HG02610 (cell line): Measurements from ENCODE around the gene BMI1.

Experiments
- ATAC-seq: cut with Tn5 transposase; IDR thresholded peaks from one replicate; pipeline ENCODE4 v1.9.1; 2021; ENCODE audit warnings: mild to moderate bottlenecking, moderate library complexity; ENCODE audit not compliant: unreplicated experiment

The BMI1 gene

DNA sequence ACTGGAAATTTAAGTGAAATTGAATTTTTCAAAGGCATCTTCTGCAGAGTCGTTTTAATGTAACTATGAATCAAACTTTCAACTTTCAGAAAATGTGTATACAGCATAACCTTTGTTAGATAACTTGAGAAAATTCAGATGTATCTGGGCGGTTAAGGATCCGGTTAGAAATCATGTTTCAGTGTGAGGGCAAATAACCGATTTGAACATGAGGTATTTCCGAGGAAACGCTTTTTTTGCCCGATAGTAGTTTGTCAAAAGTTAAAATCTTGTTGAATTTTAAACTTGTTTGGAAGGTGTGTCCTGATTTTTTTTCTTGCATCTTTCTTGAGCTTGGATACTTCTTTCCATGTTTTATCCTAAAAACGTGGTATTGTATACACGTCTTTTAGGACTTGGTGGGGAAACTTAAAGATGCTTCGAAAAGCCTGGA, 1.3 kb upstream of the BMI1 start:
- ATAC-seq, result no peak

- ATAC-seq, result no peak
Measured at GRCh38 chr10:22319980-22320558, 830 bp upstream of the BMI1 start.

DNA sequence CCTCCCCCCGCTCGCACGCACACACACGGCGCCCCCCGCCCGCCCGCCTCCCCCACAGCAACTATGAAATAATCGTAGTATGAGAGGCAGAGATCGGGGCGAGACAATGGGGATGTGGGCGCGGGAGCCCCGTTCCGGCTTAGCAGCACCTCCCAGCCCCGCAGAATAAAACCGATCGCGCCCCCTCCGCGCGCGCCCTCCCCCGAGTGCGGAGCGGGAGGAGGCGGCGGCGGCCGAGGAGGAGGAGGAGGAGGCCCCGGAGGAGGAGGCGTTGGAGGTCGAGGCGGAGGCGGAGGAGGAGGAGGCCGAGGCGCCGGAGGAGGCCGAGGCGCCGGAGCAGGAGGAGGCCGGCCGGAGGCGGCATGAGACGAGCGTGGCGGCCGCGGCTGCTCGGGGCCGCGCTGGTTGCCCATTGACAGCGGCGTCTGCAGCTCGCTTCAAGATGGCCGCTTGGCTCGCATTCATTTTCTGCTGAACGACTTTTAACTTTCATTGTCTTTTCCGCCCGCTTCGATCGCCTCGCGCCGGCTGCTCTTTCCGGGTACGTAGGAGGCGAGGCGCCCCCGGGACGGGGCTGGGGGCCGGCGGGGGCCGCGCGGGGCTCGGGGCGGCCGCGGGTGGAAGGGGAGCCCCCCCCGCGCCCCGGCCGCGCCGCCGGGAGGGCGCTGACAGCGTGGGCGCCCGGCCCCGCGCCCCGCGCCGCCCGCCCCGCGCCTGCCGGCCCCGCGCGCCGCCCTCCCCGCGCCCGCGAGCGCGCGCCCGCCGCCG, 441 bp downstream of the BMI1 start:
- ATAC-seq, result peak; percentile 19

DNA sequence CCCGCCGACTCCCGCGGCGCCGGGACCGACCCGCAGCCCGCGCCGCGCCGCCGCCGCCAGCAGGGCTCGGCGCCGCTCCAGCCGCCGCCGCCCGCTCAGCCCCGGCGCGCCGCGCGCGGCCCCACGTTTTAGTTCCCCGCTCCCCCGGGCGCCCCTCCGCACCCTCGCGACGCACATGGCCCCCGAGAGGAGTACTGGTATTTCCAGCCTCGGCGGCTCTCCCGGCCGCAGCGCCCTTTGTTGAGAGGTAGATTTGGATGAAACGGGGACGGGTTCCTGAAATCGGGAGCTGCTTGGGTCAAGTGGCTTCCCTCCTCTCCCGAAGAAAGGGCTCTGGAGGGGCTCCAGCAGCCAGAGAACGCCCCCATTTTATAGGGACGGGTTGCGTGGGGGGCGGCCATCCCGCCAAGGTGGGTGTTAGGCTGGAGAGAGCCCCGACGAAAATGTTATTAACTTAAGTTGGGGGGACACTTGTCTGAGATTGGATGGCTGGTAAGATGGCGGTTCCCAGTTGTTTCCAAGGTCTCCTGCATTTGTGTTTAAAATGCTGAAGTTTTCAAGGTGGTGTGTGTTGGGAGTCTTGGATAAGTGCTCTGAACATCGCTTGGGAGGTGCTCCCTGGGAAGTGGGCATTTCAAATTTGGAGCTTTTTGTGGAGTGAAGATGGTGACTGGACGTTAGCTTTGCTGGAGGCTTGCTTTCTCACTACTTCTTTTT, 1.2 kb downstream of the BMI1 start:
- no peak for ATAC-seq

GRCh38 chr10:22322641-22323160, 1.8 kb downstream of the BMI1 start:
- ATAC-seq, result no peak

DNA sequence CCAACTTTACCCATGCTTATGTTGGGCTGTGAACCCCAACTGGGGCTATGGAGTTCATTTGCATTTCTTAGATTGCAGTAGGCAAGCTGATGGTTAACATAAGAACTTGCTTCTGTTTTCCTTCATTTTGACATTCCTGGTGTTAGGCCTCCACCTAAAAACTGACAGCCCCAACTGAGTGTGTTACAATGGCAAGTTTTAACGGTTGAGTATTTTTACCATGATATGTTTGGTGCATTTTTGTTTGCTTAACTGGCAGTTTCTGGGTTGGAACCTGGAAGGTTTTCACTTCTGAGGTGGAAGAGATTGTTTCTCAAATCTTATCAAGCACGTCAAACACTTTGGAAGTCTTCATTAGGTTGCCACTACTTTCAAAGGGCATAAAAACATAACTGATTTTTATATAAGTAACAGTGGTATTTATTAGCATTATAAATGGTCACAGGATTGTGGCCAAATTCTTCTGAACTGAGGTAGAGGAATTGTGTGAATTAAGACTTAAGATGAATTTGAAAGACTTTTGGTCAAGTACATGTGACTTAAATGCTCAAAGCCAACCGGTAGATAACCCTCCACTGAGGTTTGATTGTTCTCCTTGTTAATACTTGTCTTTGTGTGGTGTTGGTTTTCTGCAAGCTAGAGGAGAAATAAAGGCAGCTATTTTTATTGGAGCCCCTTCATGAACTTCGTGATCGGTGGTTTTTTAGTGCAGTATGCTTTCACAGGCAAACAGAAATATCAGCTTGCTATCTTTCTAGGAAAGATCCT, 2.8 kb downstream of the BMI1 start:
- no peak for ATAC-seq

DNA sequence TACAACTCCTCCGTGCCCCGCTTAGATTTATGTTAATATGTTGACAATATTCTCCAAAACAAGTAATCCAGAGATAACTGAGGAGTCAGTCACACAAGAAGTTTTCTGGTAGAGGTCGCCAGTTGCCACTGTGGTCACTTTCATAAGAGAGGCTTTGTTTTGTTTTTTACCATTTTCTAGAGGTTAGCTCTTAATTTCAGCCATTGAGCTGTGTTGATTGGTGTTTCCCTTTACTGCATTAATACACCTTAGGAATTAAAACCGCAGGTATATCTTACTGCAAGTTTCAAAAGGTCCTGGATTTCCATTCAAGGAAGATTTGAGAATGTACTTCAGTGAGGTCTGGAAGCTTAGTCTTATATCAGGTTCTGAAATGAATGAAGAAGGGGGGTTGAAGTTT, 3.5 kb downstream of the BMI1 start:
- ATAC-seq, result no peak

GRCh38 chr10:22324893-22325271, 4.0 kb downstream of the BMI1 start:
- ATAC-seq, result no peak

DNA sequence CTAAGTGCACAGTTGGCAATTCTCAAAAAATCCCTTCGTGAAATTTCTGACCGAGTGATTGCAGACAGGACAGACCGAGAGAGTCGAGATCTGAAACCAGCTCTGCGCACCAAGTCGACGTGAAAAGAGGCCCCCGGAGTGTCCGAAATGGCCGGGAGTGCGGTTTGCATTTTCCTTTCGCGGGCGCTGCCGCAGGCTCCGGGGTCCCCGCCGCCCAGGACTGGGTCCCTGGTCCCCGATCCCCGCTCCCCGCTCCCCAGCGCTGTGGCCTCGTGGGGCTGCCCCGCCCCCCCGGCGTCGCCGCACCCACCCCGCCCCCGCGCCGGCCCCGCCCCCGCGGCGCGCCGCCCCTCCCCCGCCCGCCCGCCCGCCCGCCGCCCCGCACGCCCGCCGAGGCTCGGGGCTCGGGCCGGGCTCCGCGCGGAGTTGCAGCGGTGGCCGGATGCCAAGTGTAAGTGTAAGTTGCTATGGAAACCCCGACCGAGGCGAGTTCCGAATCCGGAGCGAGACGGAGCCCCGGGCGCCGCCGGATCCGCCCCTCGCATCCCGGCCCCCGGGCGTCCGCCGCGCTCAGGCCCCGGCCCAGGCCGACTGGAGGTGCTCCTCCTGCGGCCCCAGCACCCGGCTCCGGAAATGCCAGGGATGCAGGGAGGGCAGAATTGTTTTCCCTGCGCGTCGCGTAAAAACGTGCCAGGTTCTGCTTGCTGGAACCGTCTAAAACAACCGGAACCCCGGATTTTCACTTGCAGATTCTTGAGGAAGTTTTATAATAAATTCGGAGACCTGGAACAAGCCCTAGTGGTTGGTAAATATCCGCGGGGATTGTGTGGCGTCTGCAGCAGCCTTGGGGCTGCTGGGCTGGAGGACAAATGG, 4.6 kb downstream of the BMI1 start:
- peak; percentile 34 for ATAC-seq

GRCh38 chr10:22326145-22326702, 5.3 kb downstream of the BMI1 start:
- ATAC-seq, result no peak

GRCh38 chr10:22329150-22329549, 8.3 kb downstream of the BMI1 start:
- ATAC-seq, result no peak

DNA sequence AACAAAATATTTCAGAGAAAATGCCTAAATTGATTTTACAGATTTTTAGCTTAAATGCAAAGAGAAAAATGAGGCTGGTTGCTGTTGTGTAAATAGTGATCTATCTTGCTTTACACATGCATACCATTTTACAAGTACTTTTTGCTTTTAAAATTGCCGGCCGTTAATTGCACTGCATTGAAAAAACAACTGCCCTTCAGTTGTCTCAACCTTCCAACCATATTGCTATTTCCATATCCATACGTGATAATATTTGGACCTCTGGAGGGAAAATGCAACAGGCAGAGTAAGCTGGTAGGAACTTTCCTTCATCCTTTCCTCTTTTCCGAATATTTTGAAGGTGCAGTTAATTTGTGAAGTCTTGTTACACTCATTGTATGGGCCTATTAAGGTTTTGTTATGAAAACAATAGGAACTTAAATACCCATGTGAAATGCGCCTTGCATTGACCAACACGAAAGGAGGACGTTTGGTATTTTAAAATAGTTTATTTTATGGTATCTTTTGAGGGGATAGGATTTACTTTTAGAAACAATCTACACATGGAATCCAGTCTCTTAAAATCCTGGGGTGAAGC, 11.3 kb downstream of the BMI1 start:
- ATAC-seq, result no peak

GRCh38 chr10:22333167-22333974, 12.5 kb downstream of the BMI1 start:
- no peak for ATAC-seq

DNA sequence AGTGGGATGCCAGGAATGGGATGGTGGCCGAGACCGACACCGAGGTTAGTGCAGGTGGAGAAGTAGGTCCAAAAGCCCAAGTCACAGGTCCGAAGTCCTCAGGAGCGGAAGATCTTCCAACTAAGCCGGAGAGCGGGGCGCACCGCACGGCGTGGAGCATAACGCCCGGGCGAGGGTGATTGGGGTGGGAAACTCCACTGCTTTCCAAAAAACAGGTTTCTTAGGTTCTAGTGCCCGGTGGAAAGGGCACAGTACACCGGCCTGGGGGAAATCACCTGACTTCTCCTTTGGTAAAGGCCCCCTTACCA, 13.0 kb downstream of the BMI1 start:
- no peak for ATAC-seq

DNA sequence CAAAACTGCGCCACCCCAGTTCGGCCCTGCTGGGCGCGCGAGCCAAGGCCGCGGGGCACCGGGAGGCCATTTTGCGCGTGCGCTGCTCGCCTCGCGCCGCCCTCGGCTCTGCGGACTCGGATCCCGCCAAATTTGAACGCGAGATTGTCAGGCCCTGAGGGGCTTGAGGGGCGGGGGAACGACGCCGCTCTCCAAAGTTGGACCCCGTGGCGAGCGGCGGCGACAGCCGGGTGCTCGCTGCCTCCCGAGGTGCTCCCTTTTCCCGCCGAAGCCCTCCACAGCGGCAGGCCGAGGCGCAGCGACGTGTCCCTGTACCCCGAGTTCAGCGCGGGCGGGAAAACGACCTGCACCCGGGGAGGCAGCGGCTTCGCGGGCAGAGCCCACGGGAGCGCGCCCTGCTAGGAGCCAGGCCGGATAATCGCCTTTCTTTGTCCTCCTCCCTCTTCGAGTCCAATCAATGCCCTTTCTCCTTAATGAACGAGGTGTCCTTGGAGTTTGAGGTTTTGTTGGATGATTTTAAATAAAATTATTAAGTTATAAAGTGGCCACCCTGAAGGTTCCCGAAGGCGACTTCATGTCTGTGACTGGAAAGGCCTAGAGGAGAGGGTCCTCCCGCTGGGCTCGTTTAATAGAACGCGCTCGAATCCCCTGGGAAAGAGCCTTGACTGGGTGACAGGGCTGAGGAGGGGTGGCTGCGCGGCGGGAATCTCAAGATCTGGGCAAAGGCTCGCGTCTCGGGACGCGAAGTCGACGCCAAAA, 13.7 kb downstream of the BMI1 start:
- no peak for ATAC-seq

- peak; percentile 60 for ATAC-seq
Measured at GRCh38 chr10:22335173-22335933, 14.5 kb downstream of the BMI1 start.

DNA sequence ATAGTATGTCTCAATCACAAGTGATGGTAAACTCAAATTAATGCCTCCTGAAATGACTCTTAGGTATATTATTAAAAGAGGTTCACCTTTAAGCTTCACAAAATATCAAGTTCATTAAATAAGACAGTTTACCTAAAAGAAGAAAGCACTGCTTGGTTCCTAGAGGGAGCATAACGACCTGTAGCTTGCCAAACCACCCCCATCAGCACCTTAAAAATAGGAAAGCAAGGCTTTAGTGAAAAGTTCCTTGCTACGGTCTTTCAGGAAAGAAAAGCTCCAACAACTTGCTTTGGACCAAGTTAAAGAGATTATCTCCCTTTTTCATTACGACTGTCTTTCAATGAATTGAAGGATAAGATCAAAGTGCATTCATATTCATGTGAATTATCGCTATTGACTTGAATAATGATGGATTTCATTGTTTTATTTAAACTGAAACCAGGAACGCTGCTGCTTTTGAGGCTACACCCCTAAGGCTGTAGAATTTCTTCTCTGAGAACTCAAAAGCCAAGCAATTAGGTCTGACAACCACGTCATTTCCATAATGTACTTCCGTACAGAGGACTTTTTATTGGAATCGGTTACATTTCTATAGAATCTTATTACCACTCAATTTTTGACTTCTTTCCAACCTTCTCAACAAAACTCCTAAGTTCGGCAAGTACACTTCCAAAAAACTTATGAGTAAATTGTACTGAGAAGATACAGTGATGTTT, 17.4 kb downstream of the BMI1 start:
- no peak for ATAC-seq
